HG02943 (cell line): ENCODE measurements around the gene ZNF415.
"Not testable (repeated sequence)": the region's sequence is repeated elsewhere in the genome, so short reads cannot be mapped to it uniquely, and the experiment has no call there.

Experiments
- ATAC-seq: cut with Tn5 transposase; IDR thresholded peaks from one replicate; pipeline ENCODE4 v1.9.1; 2021; ENCODE audit warnings: mild to moderate bottlenecking, low read depth, moderate library complexity; ENCODE audit not compliant: unreplicated experiment

Gene ZNF415

GRCh38 chr19:53103234-53104203 is 29.2 kb downstream of the ZNF415 start, which contains the start of gene ZNF160:
TSS of gene ZNF160 (minus strand) at chr19:53103422. CDS start at chr19:53086276, 17,146 bp downstream.
- peak; percentile 95 for ATAC-seq

DNA sequence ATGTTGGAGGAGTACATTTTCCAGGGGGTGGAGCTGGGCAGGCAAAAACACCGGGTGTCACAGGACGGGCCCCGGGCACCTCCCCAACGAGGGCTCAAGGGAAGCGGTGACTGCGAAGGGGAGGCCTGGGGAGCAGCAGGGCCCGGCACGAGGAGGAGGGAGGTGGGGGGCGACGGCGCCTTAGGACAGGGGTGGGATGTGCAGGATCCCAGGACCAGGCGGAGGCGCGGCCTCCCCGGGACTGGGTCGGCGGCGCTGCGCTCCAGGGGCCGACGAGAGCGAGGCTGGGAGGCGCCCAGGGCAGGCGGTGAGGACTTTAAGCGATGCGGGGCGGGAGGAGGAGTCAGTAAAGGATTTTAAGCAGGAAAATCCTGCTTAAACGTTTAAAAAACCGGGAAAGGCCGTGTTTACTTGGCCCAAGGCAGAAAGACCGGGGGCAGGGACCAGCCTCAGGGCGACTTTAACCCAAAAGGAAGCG is 29.9 kb downstream of the ZNF415 start:
- ATAC-seq = peak; percentile 21

DNA sequence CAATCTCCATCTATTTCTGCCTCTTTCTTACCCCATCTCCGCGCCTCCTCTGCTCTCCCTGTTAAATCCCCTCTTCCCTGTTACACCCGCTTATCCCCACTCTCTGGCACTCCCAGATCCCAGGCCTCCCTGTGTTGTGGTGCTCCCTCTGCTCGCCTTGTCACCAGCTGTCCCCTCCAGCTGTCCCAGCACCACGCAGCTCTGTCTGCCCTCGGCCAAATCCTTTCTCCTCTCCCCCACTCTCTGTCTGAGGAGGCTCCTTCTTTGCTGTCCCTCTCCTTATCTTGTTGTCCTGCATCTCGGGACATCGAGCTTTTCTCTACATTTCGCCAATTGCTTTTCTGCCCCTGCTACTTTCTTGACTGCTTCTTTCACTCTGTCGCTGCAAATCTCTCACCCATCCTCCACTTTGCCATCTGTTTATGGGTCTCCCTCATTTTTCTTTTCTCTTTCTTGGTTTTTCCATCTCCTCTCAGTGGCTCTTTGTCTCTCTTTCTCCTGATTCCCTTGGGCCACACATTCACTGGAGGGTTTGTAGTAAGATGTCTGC is 30.4 kb downstream of the ZNF415 start:
- ATAC-seq = no peak

DNA sequence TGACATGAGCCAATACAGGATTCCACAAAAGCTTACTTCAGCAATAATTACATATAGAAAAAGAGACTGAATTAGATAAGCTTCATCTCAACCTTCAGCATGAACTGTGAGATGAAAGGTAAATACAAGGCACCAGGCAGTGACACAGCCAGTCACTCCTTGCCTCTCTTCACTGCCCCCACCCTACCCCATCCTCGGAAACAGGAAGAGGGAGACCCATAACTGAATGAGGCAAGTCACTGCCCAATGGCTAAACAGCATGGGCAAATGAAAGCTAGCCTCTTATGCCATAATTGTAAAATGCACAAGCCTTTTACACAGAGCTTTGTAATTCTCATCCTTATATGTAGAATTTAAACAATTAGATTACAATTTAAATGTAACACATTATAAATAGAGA is 31.2 kb downstream of the ZNF415 start:
- ATAC-seq = no peak

- ATAC-seq = not testable (repeated sequence)
Observed at GRCh38 chr19:53098570-53098969, 34.1 kb downstream of the ZNF415 start.

GRCh38 chr19:53096982-53097690 is 35.6 kb downstream of the ZNF415 start:
- ATAC-seq = not testable (repeated sequence)

DNA sequence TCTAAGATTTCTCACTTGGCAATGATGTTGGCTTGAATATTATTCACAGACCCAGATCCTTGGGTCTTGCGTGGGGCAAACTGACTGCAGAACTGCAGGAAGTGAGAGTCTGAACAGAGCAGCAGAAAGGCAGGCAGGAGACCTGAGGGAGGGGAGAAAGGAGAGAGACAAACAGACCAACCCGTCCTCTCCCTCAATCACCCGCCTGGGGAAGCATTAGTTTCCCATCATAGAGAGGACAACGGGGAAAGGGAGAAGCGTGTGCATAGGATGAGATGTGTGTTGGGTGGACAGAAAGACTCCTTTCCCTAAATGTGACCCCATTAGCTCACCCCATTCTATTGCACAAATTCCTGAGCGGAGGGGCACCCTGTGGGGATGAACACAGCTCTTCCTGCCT is 36.1 kb downstream of the ZNF415 start:
- not testable (repeated sequence) for ATAC-seq

DNA sequence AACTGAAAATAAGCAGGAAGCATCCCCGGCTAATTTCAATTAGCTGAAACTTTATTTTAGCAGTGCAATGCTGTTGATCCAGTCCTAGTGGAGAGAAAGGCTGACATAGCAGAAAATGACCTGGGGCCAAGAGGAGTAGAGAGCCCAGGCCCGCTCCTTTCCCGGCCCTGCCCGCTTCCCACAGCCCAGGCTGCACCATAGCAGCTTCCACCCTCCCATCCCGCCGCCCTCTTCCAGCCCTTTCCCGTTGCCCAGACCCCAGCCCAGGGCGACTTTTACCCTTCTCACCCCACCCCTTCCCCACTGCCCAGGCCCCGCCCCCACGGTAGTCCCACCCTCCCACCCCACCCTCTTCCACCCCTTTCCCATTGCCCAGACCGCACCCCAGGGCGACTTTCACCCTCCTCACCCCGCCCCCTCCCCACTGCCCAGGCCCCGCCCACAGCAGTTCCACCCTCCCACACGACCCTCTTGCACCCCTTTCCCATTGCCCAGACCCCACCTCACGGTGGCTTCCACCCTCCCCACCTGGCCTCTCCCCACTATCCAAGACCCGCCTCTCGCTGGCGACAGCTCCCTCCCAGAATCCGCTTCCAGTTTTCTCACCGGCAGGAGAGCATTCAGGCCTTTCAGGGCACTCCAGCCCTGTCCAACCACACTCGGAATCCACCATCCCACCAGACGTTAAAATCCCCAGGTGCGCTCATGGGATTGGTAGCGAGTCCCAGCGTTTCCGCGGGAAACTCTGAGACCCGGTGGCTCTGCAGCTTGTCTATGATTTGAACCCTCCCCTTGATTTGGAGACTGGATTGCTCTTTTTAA is 37.7 kb downstream of the ZNF415 start:
- ATAC-seq = no peak

DNA sequence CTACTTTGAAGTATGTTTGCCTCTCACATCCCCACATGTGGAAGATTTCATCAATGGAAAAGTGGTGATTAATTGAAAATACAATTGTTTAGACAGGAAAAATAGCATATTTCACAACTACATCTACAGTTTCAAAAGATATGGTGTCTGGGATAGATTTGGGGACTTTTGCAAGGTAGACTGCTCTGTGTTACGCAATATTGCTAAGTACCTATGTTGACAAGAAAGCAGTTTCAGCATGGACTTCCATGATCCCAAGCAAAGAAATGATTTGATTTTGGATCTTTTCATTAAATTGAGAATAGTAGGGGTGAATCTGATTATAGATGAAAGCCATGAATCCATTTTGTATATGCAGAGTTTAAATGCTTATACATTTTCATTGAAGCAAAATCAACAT is 40.0 kb downstream of the ZNF415 start:
- no peak for ATAC-seq

- no peak for ATAC-seq
Observed at GRCh38 chr19:53091413-53092254, 41.1 kb downstream of the ZNF415 start.

- ATAC-seq = no peak
Observed at GRCh38 chr19:53088091-53088490, 44.6 kb downstream of the ZNF415 start.

DNA sequence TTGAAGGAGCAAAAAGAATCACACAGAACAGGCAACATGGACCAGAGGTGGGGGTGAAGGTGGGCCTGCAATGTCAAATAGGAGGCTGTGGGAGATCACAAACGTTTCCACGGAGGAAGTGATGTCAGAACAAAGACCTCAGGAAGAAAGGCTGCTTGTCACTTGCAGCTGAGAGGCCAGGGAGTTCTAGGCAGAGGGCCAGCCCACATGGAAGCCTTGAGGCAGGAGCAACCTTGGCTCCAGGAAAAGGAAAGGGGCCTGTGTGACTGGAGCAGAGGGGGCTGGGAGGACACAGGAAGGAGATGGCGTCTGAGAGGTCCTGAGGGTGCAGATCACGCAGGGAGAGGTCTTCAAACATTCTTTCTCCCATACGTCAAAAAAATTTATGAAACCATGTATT is 45.8 kb downstream of the ZNF415 start:
- no peak for ATAC-seq

DNA sequence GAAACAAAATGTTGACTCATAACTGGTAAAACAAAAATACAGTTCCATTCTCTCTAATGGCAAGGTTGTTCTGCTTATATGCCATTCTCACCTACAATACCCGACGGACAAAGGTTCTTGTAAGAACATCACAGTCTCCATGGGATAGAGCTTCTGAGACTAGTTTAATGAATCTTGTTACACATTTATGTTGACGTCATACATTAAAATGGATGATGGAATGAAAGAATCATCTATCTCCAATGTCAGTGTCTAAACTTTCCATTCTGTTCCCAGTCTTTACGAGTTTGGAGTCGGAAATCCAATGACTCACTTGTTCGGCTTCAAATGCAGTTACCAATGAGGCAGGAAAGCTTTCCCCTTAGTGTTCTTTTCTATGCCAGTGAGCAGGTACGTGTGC is 47.2 kb downstream of the ZNF415 start:
- no peak for ATAC-seq

- no peak for ATAC-seq
Observed at GRCh38 chr19:53082929-53083328, 49.8 kb downstream of the ZNF415 start.

- ATAC-seq = no peak
Observed at GRCh38 chr19:53079313-53079924, 53.3 kb downstream of the ZNF415 start.

- ATAC-seq = no peak
Observed at GRCh38 chr19:53078668-53079067, 54.0 kb downstream of the ZNF415 start.

- no peak for ATAC-seq
Observed at GRCh38 chr19:53076984-53077383, 55.7 kb downstream of the ZNF415 start.

DNA sequence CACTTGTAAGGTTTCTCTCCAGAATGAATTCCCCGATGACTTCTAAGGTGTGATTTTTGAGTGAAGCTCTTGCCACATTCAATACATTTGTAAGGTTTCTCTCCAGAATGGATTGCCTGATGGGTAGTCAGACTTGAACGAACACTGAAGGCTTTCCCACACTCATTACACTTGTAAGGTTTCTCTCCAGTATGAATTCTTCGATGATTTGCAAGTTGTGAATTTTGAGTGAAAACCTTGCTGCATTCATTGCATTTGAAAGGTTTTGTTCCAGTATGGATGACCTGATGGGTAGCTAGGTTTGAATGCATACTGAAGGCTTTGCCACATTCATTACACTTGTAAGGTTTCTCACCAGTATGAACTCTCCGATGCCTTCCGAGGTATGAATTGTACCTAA is 63.9 kb downstream of the ZNF415 start:
- ATAC-seq = no peak

GRCh38 chr19:53068199-53068598 is 64.5 kb downstream of the ZNF415 start:
- ATAC-seq = no peak
